HG03039 (cell line): ENCODE data around the gene EPYC.

Experiments
- ATAC-seq: cut with Tn5 transposase; IDR thresholded peaks from one replicate; pipeline ENCODE4 v1.9.1; 2021; ENCODE audit warnings: mild to moderate bottlenecking, moderate library complexity; ENCODE audit not compliant: unreplicated experiment

Gene EPYC

DNA sequence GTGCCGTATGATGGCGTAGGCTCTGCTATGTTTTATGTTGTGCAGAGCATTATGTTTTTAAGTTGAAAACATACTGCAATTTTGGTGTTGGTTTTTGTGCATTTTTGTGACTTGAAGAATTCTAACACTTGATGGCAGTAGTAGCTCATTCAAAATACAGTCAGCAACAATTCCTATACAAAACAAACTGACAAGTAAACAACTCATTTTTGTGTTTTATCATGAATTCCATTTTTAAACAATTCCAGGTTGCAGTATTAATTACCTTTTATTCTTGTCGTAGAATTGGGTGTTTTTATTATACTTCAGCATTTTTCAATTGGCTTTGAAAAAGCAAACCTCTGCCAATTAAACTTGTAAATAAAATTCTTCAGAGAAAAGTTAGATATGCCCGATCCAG is 45.7 kb downstream of the EPYC start:
- ATAC-seq = no peak

DNA sequence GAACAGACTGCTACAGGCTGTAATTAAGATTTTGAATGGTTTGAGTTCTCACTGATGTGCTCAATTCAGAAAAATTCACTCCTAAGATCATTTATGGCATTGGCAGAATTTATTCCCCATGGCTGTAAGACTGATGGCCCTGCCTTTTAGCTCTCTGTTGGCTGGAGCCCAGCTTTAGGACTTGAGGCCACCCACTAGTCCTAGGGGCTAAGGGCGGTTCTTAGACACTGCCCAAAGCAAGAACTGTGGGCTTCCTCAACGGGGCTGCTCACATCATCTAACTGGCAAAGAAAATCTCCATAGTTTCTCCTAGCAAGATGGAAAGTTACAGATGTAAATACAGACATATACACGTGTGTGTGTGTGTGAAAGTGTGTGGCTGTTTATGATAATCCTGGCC is 46.4 kb downstream of the EPYC start:
- no peak for ATAC-seq

GRCh38 chr12:90954921-90955320 is 49.9 kb downstream of the EPYC start, which contains the start of gene CCER1:
CCER1 (minus strand) TSS chr12:90955176; CDS start chr12:90954742, 434 bp downstream.
- no peak for ATAC-seq

DNA sequence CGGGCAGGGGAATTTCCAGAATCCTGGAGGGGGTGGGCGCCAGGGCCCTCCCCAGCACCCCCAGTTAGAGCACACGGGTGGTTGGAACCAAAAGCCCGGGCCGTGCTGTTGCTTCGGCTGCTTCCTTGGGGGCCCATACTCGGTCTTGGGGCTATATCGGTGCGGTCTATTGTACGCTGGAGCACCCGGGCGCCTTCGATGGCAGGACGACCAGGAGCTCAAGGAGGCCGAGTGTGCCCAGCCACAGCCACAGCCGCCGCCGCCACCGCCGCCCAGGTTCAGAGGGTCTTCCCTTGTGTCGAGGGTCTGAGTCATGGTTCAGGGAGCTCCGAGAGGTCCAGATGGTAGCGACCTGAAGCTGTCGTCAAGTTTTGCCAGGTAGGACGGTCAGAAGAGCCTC is 50.3 kb downstream of the EPYC start:
- no peak for ATAC-seq

- ATAC-seq = no peak
Observed at GRCh38 chr12:90953956-90954421, 50.8 kb downstream of the EPYC start.

DNA sequence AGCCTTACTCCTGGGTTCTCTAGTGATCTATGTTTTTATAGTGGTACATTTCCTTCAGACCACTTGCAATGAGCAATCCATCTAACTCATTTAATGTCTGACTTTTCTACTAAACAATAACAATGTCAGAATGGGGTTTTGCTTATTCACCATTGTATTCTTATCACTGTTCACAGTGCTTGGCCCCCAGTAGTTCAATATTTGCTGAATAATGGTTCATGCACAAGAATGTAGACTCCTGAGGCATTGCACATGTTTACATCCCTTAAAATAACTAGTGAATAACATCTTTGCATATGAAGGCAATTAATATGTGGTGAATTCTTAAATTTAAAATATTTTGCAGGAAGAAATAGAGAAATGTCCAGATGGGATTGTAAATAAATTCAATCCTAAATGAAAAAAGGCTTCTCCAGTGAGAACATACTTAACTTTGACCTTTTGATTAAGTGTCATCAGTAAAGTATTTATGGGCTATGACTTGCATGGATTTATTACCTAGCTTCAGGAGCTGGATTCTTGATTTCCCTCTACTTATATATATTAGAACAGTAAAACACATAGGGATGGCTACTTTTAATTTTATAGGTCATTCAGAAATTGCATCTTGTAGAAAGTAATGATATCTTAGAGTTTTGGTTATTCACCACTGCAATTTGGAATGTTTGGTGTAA is 53.2 kb downstream of the EPYC start:
- ATAC-seq = no peak

- ATAC-seq = no peak
Observed at GRCh38 chr12:90947869-90948268, 56.9 kb downstream of the EPYC start.

DNA sequence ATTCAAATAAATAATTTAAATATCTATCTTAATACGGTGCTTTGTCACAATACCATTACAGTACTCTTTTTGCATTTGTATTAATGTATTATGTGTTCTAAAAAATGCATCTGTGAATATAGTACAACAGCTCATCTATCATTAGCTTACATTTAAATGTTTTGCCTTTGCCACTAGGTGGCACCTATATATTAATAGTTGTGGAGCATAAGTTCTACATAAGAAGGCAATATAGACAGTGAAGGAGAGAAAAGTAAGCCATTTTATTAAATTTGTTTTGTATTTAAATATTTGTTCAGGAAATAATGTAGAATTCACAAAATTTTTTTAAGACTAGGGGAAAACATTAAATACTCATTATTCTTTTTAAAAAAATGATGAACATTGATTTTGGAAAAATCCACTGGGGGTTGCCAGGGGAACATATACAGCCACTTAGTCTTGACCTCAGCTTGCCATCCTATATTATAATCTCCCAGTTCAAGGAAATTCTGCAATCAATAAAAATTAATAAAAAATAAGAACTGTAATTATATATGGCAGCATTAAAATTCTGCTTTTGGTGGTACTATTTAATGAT is 59.6 kb downstream of the EPYC start:
- no peak for ATAC-seq

- no peak for ATAC-seq
Observed at GRCh38 chr12:90943255-90943654, 61.5 kb downstream of the EPYC start.

GRCh38 chr12:90940872-90941499 is 63.8 kb downstream of the EPYC start:
- ATAC-seq = peak; percentile 77

DNA sequence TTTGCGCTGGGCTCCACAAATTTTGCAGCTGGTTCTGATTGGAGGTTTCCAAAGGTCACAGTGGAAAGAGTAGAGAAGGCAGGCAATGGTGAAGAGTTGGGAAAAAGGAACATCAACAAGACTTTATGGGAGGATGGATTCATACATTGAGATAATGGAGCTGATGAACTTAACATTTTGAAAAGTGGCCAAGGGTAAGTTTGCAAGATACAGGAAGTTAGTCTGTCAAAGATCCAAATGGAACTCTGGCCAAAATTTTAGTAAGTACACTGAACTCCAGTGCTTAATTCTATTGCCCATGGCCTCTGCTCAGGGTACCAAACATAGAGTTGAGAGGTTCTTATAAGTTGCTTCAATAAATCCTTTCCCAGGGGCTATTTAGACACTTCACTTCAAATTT is 65.4 kb downstream of the EPYC start:
- ATAC-seq = no peak

- ATAC-seq = no peak
Observed at GRCh38 chr12:90938451-90938850, 66.3 kb downstream of the EPYC start.

DNA sequence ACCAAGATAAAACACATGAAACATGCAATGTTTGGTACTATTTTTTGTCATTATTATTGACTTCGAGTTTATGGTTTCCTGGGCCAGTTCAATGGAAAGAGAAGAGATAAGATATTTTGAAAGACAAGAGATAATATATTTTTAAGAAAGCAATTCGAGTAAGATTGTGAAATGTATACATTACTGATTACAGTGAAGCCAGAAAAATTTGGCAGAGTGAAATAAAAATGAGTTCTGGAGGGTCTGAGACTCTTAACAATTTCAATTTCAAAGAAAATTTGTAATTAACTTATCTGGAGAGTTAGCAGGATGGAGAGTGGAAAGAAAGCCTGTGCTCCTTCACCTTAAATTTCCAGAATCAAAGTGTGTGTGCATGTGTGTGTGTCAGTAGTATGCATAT is 67.1 kb downstream of the EPYC start:
- ATAC-seq = no peak

GRCh38 chr12:90936230-90937005 is 68.4 kb downstream of the EPYC start:
- ATAC-seq = no peak

DNA sequence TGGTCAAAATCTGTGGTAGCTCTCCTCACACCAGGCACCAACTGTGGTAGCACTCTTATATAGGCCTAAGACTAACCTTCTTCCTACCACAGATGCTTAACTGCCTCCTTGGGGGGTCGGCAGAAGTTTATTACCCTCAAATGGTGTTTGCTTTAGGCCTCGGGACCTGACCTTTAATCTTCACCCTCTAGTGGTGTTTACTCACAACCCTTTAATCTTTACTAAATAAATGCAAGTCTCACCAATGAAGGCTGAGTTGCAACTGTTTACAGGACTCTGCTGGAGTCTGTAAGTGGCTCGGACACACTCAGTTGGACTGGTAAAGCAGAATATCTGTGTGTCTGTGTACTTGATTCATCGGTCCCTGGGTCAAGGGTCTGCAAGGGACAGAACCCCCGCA is 79.2 kb downstream of the EPYC start:
- ATAC-seq = no peak

DNA sequence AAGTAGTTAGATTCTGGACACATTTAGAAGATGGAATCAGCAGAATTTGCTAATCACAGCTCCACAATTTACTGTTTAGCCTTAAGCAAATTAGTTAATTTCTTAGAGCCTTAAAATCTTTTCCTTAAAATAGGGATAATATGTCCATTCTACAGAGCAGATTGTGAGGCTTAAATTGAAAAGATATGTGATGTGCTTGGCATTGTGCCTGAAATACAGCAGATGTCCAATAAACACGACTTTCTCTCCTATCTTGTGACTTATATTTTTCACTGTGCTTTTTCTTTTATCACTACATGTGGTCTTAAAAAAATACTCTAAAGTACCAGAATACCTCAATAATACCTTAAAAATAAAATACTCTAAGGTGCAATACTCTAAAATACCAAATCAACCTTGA is 80.4 kb downstream of the EPYC start:
- no peak for ATAC-seq

- no peak for ATAC-seq
Observed at GRCh38 chr12:90922145-90922627, 82.6 kb downstream of the EPYC start.

GRCh38 chr12:90921536-90921935 is 83.2 kb downstream of the EPYC start:
- no peak for ATAC-seq

DNA sequence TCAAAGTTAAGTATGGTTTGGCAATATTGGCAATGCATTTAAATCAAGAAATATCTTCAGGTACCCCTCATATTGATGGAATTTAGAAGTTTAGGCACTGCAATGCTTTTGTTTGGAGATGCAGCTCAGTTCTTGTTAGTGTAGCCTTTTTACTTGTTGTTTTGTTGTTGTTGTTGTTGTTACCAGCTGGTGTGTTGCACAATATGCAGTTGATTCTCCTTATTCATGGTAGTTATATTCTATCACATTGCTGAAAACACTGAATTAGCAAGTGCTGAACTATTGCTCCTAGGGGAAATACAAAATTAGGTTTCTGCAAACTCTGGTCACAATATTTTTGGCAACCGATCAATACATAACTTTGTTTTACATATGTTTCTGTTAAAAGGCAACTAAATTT is 84.5 kb downstream of the EPYC start:
- ATAC-seq = no peak

- ATAC-seq = no peak
Observed at GRCh38 chr12:90917431-90917830, 87.3 kb downstream of the EPYC start.

- ATAC-seq = no peak
Observed at GRCh38 chr12:90916516-90916915, 88.3 kb downstream of the EPYC start.
